ENCODE measurements around the gene IFI16.
A peak's percentile ranks its signal among the peaks of the same experiment; 100 is the strongest.

Gene IFI16

GRCh38 chr1:159054427-159054826 lies 44.7 kb downstream of the IFI16 start:
- Histone ChIP-seq H3K9me3 (ENCODE audit: insufficient read depth, low read depth, low read length) (no peaks in the 10 kb centered on the region), H4K20me1 (ENCODE audit: insufficient read depth, low read length, poor library complexity, severe bottlenecking) (peaks cover 7% of the 10 kb centered on the region), H3K36me3 (ENCODE audit: insufficient read depth, low read length) (peaks cover 78% of the 10 kb centered on the region), H3K27me3 (ENCODE audit: insufficient read depth, low read length, poor library complexity, severe bottlenecking) (no peaks in the 10 kb centered on the region), H3K4me3 (ENCODE audit: low read length, poor library complexity, severe bottlenecking) (no peak overlapping the region), H3K4me2 (ENCODE audit: low read depth, low read length, poor library complexity, severe bottlenecking) (peak overlapping the region; percentile 13), H3K9ac (ENCODE audit: low read depth, low read length, poor library complexity, severe bottlenecking) (no peak overlapping the region), H3K4me1 (ENCODE audit: insufficient read depth, low read length, poor library complexity, severe bottlenecking) (peaks cover 22% of the 10 kb centered on the region), H3F3A (ENCODE audit: low read depth) (peaks cover 9% of the 10 kb centered on the region; the same call in 1 of the 2 replicates), H3K79me2 (ENCODE audit: insufficient read depth, low read length) (no peaks in the 10 kb centered on the region), H2AFZ (ENCODE audit: low read length) (no peak overlapping the region), H3K9me2 (replicated peaks; ENCODE audit: low read depth, low read length) (no peaks in the 10 kb centered on the region)
- TF ChIP-seq EZH2phosphoT487 (IDR thresholded peaks at IDR 0.05; ENCODE audit: borderline replicate concordance), result no peak
- TF ChIP-seq CTCF (conservative IDR thresholded peaks at IDR 0.05; ENCODE audit: low read length), result no peak

GRCh38 chr1:159055181-159055641 lies 45.5 kb downstream of the IFI16 start:
- H3K9me3 ChIP-seq (ENCODE audit: insufficient read depth, low read depth, low read length), result no peaks in the 10 kb centered on the region
- peaks cover 70% of the 10 kb centered on the region for H3K36me3 ChIP-seq (ENCODE audit: insufficient read depth, low read length)
- H4K20me1 ChIP-seq (ENCODE audit: insufficient read depth, low read length, poor library complexity, severe bottlenecking), result peaks cover 7% of the 10 kb centered on the region
- no peak overlapping the region for H3K9ac ChIP-seq (ENCODE audit: low read depth, low read length, poor library complexity, severe bottlenecking)
- peaks cover 22% of the 10 kb centered on the region for H3K4me1 ChIP-seq (ENCODE audit: insufficient read depth, low read length, poor library complexity, severe bottlenecking)
- H3K4me3 ChIP-seq (ENCODE audit: low read length, poor library complexity, severe bottlenecking), result no peak overlapping the region
- TF ChIP-seq CTCF (conservative IDR thresholded peaks at IDR 0.05; ENCODE audit: low read length) (peak; percentile 26; the same call in 1 of the 2 replicates), EZH2phosphoT487 (IDR thresholded peaks at IDR 0.05; ENCODE audit: borderline replicate concordance) (no peak)
- no peaks in the 10 kb centered on the region for H3K27me3 ChIP-seq (ENCODE audit: insufficient read depth, low read length, poor library complexity, severe bottlenecking)
- no peak overlapping the region for H2AFZ ChIP-seq (ENCODE audit: low read length)
- H3K79me2 ChIP-seq (ENCODE audit: insufficient read depth, low read length), result no peaks in the 10 kb centered on the region
- peak overlapping the region; percentile 13 for H3K4me2 ChIP-seq (ENCODE audit: low read depth, low read length, poor library complexity, severe bottlenecking)
- peaks cover 9% of the 10 kb centered on the region; the same call in 1 of the 2 replicates for H3F3A ChIP-seq (ENCODE audit: low read depth)
- no peaks in the 10 kb centered on the region for H3K9me2 ChIP-seq (replicated peaks; ENCODE audit: low read depth, low read length)

GRCh38 chr1:159056069-159056698 lies 46.5 kb downstream of the IFI16 start:
- no peak overlapping the region for H2AFZ ChIP-seq (ENCODE audit: low read length)
- no peaks in the 10 kb centered on the region for H3K9me3 ChIP-seq (ENCODE audit: insufficient read depth, low read depth, low read length)
- H3K36me3 ChIP-seq (ENCODE audit: insufficient read depth, low read length), result peaks cover 61% of the 10 kb centered on the region
- H3K4me3 ChIP-seq (ENCODE audit: low read length, poor library complexity, severe bottlenecking), result no peak overlapping the region
- peaks cover 22% of the 10 kb centered on the region for H3K4me1 ChIP-seq (ENCODE audit: insufficient read depth, low read length, poor library complexity, severe bottlenecking)
- H4K20me1 ChIP-seq (ENCODE audit: insufficient read depth, low read length, poor library complexity, severe bottlenecking), result peaks cover 5% of the 10 kb centered on the region
- no peaks in the 10 kb centered on the region for H3K9me2 ChIP-seq (replicated peaks; ENCODE audit: low read depth, low read length)
- no peaks in the 10 kb centered on the region for H3K27me3 ChIP-seq (ENCODE audit: insufficient read depth, low read length, poor library complexity, severe bottlenecking)
- peaks cover 9% of the 10 kb centered on the region; the same call in 1 of the 2 replicates for H3F3A ChIP-seq (ENCODE audit: low read depth)
- no peak overlapping the region for H3K4me2 ChIP-seq (ENCODE audit: low read depth, low read length, poor library complexity, severe bottlenecking)
- H3K9ac ChIP-seq (ENCODE audit: low read depth, low read length, poor library complexity, severe bottlenecking), result no peak overlapping the region
- no peaks in the 10 kb centered on the region for H3K79me2 ChIP-seq (ENCODE audit: insufficient read depth, low read length)
- peak; percentile 41; the same call in 1 of the 2 replicates for TF ChIP-seq CTCF (conservative IDR thresholded peaks at IDR 0.05; ENCODE audit: low read length)
- no peak for TF ChIP-seq EZH2phosphoT487 (IDR thresholded peaks at IDR 0.05; ENCODE audit: borderline replicate concordance)

Data from Loucy (cell line).